ENCODE data around the gene SAA4.
"Not testable (repeated sequence)": the region's sequence is repeated elsewhere in the genome, so short reads cannot be mapped to it uniquely, and the experiment has no call there.

The SAA4 gene

GRCh38 chr11:18246379-18247190, 10.0 kb upstream of the SAA4 start:
- DNase-seq: not testable (repeated sequence)

- DNase-seq: no peak
Observed at GRCh38 chr11:18245396-18245795, 8.8 kb upstream of the SAA4 start.

GRCh38 chr11:18243783-18244362, 7.3 kb upstream of the SAA4 start:
- DNase-seq: no peak

- DNase-seq: no peak
Observed at GRCh38 chr11:18239655-18240054, 3.1 kb upstream of the SAA4 start.

- no peak for DNase-seq
Observed at GRCh38 chr11:18235394-18236334, 938 bp downstream of the SAA4 start.

DNA sequence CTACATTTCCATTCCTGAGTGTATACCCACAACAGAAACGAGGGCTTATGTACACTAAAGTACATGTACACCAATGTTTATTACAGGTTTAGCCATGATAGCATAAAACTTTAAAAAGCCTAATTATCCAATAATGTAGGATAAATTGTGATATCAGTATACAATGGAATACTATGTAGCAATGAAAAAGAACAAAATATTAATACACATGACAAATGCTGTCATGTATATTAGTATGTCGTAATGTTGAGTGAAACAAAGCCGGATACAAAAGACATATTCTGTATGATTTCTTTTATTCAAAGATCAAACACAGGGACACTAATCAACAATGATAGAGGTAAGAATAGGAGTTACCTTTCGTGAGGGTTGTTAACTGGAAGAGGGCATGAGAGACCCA, 2.7 kb downstream of the SAA4 start:
- no peak for DNase-seq

GRCh38 chr11:18230859-18231258, 5.7 kb downstream of the SAA4 start:
- no peak for DNase-seq

DNA sequence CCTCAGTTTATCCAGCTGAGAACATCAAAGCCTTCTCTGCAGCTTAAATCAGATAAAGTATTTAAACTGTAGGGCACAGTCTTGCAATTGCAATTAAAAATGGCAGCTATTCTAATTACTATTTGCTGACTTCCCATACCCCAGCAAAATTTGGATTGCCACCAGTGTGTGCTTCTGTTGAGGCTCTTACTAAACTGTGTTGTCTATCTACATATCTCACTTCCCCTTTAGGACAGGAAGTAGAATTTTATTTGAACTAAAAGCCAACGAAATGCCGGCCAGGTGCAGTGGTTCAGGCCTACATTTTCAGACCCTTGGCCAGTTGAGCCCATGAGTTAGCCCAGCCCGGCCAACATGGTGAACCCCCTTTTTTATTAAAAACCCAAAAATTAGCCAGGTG, 7.1 kb downstream of the SAA4 start:
- no peak for DNase-seq

DNA sequence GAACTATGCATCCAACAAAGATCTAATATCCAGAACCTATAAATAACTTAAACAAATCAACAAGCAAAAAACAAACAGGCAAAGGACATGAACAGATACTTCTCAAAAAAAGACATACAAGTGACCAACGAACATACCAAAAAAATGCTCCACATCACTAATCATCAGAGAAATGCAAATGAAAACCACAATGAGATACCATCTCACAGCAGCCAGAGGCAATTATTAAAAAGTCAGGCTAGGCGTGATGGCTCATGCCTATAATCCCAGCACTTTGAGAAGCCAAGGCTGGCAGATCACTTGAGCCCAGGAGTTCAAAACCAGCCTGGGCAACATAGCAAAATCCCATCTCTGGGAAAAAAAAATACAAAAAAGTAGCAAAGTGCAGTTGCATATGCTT, 10.7 kb downstream of the SAA4 start:
- no peak for DNase-seq

DNA sequence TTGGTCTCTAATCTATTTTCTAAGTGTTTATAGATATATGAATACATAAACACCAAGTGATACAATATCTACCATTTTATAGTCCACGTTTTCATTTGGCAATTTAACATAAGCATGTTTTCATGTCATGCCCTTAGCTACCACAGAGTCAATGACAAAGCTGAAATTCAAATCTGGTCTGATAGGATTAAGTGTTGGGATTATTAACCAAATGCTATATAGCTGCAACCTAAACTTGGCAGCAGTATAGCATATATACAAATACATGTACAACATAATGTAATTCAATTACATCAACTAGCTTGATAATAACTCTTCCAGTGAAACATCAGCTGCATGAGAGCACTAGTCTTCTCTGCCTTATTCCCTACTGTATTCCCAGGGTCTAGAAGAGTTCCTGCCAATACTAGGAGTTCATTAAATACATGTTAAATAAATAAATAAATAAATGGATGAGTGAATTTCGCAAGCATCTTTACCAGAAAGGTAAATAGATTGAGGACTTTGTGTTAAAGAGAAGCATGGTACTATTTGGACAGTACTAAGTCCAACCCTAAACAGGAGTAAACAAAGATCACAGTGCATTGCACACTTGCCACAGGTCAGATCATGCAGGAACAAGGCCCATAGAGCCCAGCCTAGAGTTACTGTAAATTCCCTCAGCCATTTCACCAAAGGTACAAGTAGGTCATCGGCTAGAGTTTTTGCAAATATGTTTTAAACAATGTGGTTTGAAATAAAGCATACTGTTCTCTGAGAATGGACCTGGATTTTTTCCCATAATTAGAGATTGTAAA, 12.8 kb downstream of the SAA4 start:
- no peak for DNase-seq

DNA sequence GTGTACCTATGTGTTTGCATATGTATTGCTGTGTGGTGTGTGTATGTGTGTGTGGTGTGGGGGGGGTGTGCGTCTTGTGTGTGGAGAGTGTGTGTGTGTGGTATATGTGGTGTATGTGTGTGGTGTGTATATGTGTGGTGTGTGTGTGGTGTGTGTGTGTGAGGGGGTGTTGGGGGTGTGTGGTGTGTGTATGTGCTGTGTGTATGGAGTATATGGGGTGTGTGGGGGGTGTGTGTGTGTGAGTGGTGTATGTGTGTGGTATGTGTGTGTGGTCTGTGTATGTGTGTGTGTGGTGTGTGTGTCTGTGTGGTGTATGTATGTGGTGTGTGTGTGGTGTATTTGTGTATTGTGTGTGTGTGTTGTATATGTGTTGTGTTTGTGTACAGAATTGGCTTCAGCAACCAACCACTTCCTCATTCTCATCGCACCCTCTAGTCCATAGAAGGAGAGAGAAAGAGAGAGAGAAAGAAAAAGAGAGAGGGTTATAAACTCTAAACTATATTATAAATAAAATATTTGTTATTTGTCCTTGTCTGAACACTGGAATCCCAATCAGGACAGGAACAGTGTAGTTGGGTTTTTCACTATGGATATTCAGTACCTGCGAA, 13.7 kb downstream of the SAA4 start:
- DNase-seq: no peak

DNA sequence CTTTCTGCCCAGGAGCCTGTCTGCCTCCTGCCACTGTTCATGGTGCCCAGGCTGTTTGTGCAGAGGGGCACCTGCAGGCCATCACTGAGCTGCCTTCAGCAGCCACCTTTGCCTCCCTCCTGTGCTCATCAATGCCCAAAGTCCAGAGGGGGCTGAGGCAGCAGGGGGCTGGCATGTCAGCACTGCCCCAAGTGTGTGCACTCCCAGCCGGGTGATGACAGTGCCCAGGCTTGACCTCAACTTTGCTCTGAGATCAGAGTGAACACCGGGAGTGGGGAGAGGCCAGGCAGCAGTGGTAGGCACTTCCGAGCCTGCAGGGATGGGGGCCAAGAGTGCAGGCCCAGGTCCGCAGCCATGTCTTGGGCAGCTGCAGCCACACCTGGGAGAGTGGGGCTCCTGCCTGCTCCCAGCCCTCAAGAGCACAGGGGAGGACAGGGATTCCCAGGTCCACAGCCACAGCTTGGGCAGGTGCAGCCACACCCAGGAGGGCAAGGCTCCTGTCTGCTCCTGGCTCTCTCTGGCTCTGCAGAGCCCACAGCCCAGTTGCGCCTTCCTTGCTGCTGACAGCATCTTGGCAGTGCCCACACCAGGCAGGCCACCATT, 15.2 kb downstream of the SAA4 start:
- no peak for DNase-seq

GRCh38 chr11:18209058-18209457, 27.5 kb downstream of the SAA4 start:
- DNase-seq: no peak

DNA sequence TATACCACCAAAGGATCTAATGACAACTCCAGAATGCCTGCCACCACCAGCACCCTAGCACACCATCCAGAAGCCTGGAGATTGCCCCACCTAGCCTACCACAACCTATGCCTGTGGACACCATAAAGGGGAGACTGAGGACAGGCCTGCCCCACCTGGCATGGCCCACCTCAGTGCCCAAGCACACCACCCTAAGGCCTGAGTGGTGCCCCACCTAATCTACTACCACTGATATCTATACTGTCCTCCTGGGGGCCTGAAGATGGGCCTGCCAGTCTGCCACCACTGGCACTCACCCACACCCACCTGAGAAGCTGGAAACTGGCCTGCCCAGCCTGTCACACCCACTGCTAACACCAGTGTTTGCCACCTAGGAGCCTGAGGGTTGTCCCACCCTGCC, 31.8 kb downstream of the SAA4 start:
- DNase-seq: no peak

DNA sequence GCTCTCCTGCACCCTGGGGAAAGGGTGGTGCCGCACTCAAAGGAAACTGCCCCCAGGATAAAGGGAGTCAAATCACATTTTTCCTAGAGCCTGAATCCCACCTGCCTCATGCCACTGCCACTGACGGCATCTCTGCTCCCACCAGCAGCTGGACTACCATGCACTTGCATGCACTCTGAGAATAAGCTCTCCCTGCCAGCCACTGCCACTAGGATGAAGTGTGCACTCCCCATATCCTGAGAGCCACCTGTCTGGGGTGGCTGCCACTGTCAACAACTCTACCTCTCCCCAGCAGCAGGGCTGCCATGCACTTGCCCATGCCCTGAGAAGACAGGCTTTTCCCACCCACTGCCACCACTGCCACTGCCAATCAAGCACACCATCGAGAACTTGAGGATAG, 32.4 kb downstream of the SAA4 start:
- DNase-seq: no peak

DNA sequence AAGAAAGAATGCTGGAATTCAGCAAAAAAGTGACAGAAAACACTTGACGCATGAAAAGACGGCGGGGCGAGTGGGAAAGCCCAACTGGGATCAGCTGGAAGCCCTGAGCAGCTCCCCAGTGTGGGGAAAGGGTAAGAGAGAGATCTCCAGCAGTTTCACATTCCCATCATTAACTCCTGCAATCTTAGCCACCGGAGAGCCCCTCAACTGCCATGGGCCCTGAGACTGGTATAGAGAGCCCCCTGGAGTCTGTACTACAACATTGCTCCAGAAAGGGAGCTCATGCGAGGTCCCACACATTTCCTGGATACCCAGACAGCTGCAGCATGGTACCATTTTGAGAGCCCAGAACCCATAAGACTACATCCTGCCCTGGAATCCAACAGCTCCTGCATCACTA, 32.9 kb downstream of the SAA4 start:
- DNase-seq: no peak

GRCh38 chr11:18197738-18198137, 38.9 kb downstream of the SAA4 start:
- not testable (repeated sequence) for DNase-seq

GRCh38 chr11:18196532-18196931, 40.1 kb downstream of the SAA4 start:
- DNase-seq: no peak

- DNase-seq: no peak
Observed at GRCh38 chr11:18193010-18193409, 43.6 kb downstream of the SAA4 start.

- no peak for DNase-seq
Observed at GRCh38 chr11:18191376-18191775, 45.2 kb downstream of the SAA4 start.

- DNase-seq: not testable (repeated sequence)
Observed at GRCh38 chr11:18189476-18190245, 46.9 kb downstream of the SAA4 start.

Data from activated gamma-delta T cell (primary cell).